ENCODE measurements around the gene MRPL36.

DNA sequence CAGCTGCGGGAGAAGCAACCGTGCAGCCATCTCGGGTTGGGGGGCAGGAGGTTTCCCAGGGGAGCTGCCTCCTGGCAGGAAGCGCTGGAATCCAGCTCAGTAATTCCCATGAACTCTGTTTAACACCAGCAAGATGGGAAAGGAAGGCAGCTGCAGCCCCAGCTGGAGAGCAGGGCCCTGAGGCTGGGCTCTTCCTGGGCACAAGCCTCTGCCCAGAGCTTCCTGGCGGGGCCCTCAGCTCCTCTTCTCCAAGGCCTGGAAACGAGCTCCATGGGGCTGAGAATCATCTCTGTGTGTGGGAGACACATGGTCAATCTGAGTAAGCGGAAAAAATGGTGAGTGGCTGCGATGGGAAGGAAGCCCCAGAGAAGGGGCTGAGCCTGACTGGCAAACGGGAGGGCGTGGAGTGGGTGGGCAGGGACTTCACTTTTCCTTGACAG is 6.3 kb downstream of the MRPL36 start:
- TF ChIP-seq, protein P1, sequence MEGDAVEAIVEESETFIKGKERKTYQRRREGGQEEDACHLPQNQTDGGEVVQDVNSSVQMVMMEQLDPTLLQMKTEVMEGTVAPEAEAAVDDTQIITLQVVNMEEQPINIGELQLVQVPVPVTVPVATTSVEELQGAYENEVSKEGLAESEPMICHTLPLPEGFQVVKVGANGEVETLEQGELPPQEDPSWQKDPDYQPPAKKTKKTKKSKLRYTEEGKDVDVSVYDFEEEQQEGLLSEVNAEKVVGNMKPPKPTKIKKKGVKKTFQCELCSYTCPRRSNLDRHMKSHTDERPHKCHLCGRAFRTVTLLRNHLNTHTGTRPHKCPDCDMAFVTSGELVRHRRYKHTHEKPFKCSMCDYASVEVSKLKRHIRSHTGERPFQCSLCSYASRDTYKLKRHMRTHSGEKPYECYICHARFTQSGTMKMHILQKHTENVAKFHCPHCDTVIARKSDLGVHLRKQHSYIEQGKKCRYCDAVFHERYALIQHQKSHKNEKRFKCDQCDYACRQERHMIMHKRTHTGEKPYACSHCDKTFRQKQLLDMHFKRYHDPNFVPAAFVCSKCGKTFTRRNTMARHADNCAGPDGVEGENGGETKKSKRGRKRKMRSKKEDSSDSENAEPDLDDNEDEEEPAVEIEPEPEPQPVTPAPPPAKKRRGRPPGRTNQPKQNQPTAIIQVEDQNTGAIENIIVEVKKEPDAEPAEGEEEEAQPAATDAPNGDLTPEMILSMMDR (IDR thresholded peaks at IDR 0.05), result no peak
- TF ChIP-seq POLR2A (IDR thresholded peaks at IDR 0.05), result no peak
- no peak for TF ChIP-seq POLR2AphosphoS5 (IDR thresholded peaks at IDR 0.05)
- no peak for TF ChIP-seq EP300 (IDR thresholded peaks at IDR 0.05)
